Measurements from ENCODE around the gene EARS2. TPM values are rescaled to one million over a fixed set of nuclear protein-coding genes. Genes with fewer than 3 reads are reported as not detected.

EARS2 gene
- total RNA-seq, 1 donor = 32.6 TPM

DNA sequence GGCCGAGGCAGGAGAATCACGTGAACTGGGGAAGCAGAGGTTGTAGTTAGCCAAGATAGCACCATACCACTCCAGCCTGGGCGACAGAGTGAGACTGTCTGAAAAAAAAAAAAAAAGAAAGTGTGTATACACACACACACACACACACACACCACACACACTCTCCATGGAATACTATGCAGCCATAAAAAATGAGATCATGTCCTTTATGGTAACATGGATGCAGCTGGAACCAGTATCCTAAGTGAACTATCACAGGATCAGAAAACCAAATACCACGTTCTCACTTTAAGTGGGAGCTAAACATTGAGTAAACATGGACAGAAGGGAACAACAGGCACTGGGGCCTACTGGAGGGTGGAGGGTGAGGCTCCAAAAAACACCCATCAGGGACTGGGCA lies 22.2 kb upstream of the EARS2 start:
- Histone ChIP-seq H3K36me3 (ENCODE audit: insufficient read depth, low read length) (peaks cover 36% of the 10 kb centered on the region), H4K20me1 (ENCODE audit: insufficient read depth, low read length) (peaks cover 1% of the 10 kb centered on the region), H3K27me3 (ENCODE audit: insufficient read depth, low read length) (no peaks in the 10 kb centered on the region), H3K4me3 (ENCODE audit: insufficient read depth, low read length) (no peak overlapping the region), H3K79me2 (ENCODE audit: insufficient read depth, low read length) (no peaks in the 10 kb centered on the region), H3K27ac (ENCODE audit: low read depth, low read length) (no peak overlapping the region), H3K9me3 (ENCODE audit: low read depth, low read length) (no peaks in the 10 kb centered on the region), H3K4me2 (ENCODE audit: insufficient read depth, low read length) (no peak overlapping the region), H2AFZ (ENCODE audit: low read length) (no peak overlapping the region), H3K4me1 (ENCODE audit: insufficient read depth, low read length) (no peaks in the 10 kb centered on the region)
- TF ChIP-seq CTCF (IDR thresholded peaks at IDR 0.05; ENCODE audit: extremely low read depth, low read depth, low read length) = no peak
- no peak for DNase-seq (ENCODE audit: insufficient read length, low spot score, missing footprints)

DNA sequence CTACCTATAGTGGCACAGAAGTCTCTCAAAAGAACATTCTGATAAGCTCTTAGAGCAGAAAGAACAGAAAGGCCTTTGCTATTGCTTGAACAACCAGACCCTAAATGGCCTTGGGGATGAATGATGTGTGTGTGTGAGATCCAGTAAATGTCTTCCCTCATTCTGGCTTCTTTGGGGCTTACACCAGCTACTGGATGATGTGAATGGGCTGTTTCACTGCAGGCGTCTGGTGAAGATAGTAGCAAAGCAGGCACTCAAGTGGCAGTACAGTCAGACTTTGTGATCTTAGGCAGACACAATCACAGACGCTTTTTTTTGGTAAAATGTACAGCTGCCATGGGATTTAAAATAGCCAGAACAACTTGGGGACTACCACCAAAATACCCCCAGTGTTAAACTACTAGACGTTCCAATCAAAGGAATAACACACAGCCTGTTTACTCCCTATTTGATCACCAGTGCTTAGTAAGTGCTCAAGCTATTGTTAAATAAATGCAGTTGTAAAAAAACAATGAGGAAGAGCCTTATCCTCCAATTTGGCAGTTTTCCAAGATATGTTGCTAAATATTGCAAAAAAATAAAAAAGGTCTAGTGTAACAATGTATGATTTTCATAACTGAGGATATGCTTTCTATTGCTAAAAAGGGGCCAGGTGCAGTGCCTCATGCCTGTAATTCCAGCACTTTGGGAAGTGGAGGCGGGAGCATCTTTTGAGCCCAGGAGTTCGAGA lies 21.1 kb upstream of the EARS2 start:
- peaks cover 45% of the 10 kb centered on the region for H3K36me3 ChIP-seq (ENCODE audit: insufficient read depth, low read length)
- no peaks in the 10 kb centered on the region for H3K4me1 ChIP-seq (ENCODE audit: insufficient read depth, low read length)
- H3K27me3 ChIP-seq (ENCODE audit: insufficient read depth, low read length) = no peaks in the 10 kb centered on the region
- H3K27ac ChIP-seq (ENCODE audit: low read depth, low read length) = no peak overlapping the region
- peaks cover 2% of the 10 kb centered on the region for H4K20me1 ChIP-seq (ENCODE audit: insufficient read depth, low read length)
- DNase-seq (ENCODE audit: insufficient read length, low spot score, missing footprints) = no peak
- H3K4me2 ChIP-seq (ENCODE audit: insufficient read depth, low read length) = no peak overlapping the region
- H3K9me3 ChIP-seq (ENCODE audit: low read depth, low read length) = no peaks in the 10 kb centered on the region
- no peak overlapping the region for H3K4me3 ChIP-seq (ENCODE audit: insufficient read depth, low read length)
- TF ChIP-seq CTCF (IDR thresholded peaks at IDR 0.05; ENCODE audit: extremely low read depth, low read depth, low read length) = no peak
- H2AFZ ChIP-seq (ENCODE audit: low read length) = no peak overlapping the region
- no peaks in the 10 kb centered on the region for H3K79me2 ChIP-seq (ENCODE audit: insufficient read depth, low read length)

DNA sequence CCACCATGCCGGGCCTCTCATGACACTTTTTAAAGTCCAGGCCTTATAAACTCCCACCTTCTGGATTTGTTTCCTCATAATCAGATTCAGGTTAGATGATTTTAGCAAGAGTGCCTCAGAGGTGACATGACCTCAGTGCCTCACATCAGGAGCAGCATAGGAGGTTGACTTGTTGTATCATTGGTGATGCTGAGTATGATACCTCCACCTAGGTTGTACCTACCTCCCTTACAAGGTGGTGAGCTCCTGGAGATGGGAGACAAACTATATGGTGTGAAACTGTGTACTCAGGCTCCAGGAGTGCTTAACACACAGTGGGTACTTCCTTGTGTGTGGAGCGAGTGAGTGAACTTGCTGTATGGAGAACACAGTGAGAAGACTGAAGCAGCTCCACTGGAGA lies 20.3 kb upstream of the EARS2 start:
- H4K20me1 ChIP-seq (ENCODE audit: insufficient read depth, low read length) = peaks cover 2% of the 10 kb centered on the region
- peaks cover 52% of the 10 kb centered on the region for H3K36me3 ChIP-seq (ENCODE audit: insufficient read depth, low read length)
- TF ChIP-seq CTCF (IDR thresholded peaks at IDR 0.05; ENCODE audit: extremely low read depth, low read depth, low read length) = no peak
- H3K27me3 ChIP-seq (ENCODE audit: insufficient read depth, low read length) = no peaks in the 10 kb centered on the region
- H3K27ac ChIP-seq (ENCODE audit: low read depth, low read length) = no peak overlapping the region
- no peak overlapping the region for H3K4me3 ChIP-seq (ENCODE audit: insufficient read depth, low read length)
- H3K4me1 ChIP-seq (ENCODE audit: insufficient read depth, low read length) = no peaks in the 10 kb centered on the region
- no peak overlapping the region for H2AFZ ChIP-seq (ENCODE audit: low read length)
- no peak for DNase-seq (ENCODE audit: insufficient read length, low spot score, missing footprints)
- H3K4me2 ChIP-seq (ENCODE audit: insufficient read depth, low read length) = no peak overlapping the region
- no peaks in the 10 kb centered on the region for H3K9me3 ChIP-seq (ENCODE audit: low read depth, low read length)
- H3K79me2 ChIP-seq (ENCODE audit: insufficient read depth, low read length) = no peaks in the 10 kb centered on the region

DNA sequence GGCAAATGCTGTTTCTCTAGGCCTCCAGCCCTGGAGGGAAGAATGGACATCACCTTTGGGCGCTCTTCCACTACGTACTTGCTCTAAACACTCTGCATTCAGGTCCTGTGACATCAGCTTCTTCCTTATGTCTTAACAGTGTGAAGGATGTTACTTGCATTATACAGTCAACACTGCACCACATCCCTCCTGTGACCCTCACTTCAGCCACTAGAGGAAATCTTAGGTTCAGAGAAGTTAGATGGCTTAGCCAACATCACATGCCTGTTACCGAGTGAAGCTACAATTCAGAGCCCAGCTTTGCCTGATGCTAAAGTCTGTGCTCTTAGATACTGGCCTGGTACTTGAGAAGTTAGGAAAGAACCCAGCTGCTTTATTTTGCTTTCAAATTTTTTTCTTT lies 18.7 kb upstream of the EARS2 start:
- H3K27ac ChIP-seq (ENCODE audit: low read depth, low read length) = no peak overlapping the region
- no peak for DNase-seq (ENCODE audit: insufficient read length, low spot score, missing footprints)
- H2AFZ ChIP-seq (ENCODE audit: low read length) = no peak overlapping the region
- no peak overlapping the region for H3K4me3 ChIP-seq (ENCODE audit: insufficient read depth, low read length)
- H3K36me3 ChIP-seq (ENCODE audit: insufficient read depth, low read length) = peaks cover 58% of the 10 kb centered on the region
- H3K27me3 ChIP-seq (ENCODE audit: insufficient read depth, low read length) = no peaks in the 10 kb centered on the region
- no peak for TF ChIP-seq CTCF (IDR thresholded peaks at IDR 0.05; ENCODE audit: extremely low read depth, low read depth, low read length)
- no peaks in the 10 kb centered on the region for H3K79me2 ChIP-seq (ENCODE audit: insufficient read depth, low read length)
- no peaks in the 10 kb centered on the region for H3K4me1 ChIP-seq (ENCODE audit: insufficient read depth, low read length)
- no peak overlapping the region for H3K4me2 ChIP-seq (ENCODE audit: insufficient read depth, low read length)
- no peaks in the 10 kb centered on the region for H3K9me3 ChIP-seq (ENCODE audit: low read depth, low read length)
- H4K20me1 ChIP-seq (ENCODE audit: insufficient read depth, low read length) = peaks cover 4% of the 10 kb centered on the region
